H9 (cell line): ENCODE measurements around the gene ADISSP. TPM values are rescaled to one million over a fixed set of nuclear protein-coding genes. Genes with fewer than 3 reads are reported as not detected.

Experiments
- DNase-seq: peaks from one replicate; pipeline ENCODE4 v3.0.0-alpha.2; 2017
- H2AFZ ChIP-seq: one replicate; pipeline ENCODE4 v1.6.1; 2013; ENCODE audit warnings: mild to moderate bottlenecking, low read length, control low read depth, moderate library complexity
- H2AK5ac ChIP-seq: 2 replicates; pipeline ENCODE4 v1.6.1; 2013; ENCODE audit warnings: low read length, control low read depth, mixed read lengths; ENCODE audit not compliant: insufficient read length
- H2BK120ac ChIP-seq: one replicate; pipeline ENCODE4 v1.6.1; 2013; ENCODE audit warnings: low read depth, mild to moderate bottlenecking, low read length, control low read depth, inconsistent platforms; ENCODE audit not compliant: poor library complexity, severe bottlenecking
- H2BK12ac ChIP-seq: 2 replicates; pipeline ENCODE4 v1.6.1; 2013; ENCODE audit warnings: low read length, control low read depth, mixed read lengths, low read depth; ENCODE audit not compliant: insufficient read length
- H2BK15ac ChIP-seq: 2 replicates; pipeline ENCODE4 v1.6.1; 2013; ENCODE audit warnings: low read depth, low read length, control low read depth
- H2BK20ac ChIP-seq: one replicate; pipeline ENCODE4 v1.6.1; 2013; ENCODE audit warnings: low read depth, mild to moderate bottlenecking, low read length, control low read depth, inconsistent platforms; ENCODE audit not compliant: poor library complexity, severe bottlenecking
- H2BK5ac ChIP-seq: 2 replicates; pipeline ENCODE4 v1.6.1; 2013; ENCODE audit warnings: low read length, control low read depth, mixed read lengths; ENCODE audit not compliant: insufficient read length
- H3K14ac ChIP-seq: 2 replicates; pipeline ENCODE4 v1.6.1; 2013; ENCODE audit warnings: low read length, control low read depth; ENCODE audit not compliant: insufficient read depth
- H3K18ac ChIP-seq: 2 replicates; pipeline ENCODE4 v1.6.1; 2013; ENCODE audit warnings: low read depth, mild to moderate bottlenecking, mixed read lengths, low read length, control low read depth; ENCODE audit not compliant: insufficient read length
- H3K23ac ChIP-seq: 2 replicates; pipeline ENCODE4 v1.6.1; 2013; ENCODE audit warnings: low read length, control low read depth, mixed read lengths, low read depth; ENCODE audit not compliant: insufficient read length
- H3K23me2 ChIP-seq: 2 replicates; pipeline ENCODE4 v1.6.1; 2013; ENCODE audit warnings: low read depth, mild to moderate bottlenecking, mixed read lengths, low read length, control low read depth; ENCODE audit not compliant: insufficient read length, poor library complexity, severe bottlenecking
- H3K27ac ChIP-seq: 2 replicates; pipeline ENCODE4 v1.5.1; 2013; ENCODE audit warnings: low read length, control low read depth, mixed read lengths, low read depth; ENCODE audit not compliant: insufficient read length
- H3K27me3 ChIP-seq: 2 replicates; pipeline ENCODE4 v1.6.1; 2013; ENCODE audit warnings: low read length, control low read depth, inconsistent platforms; ENCODE audit not compliant: insufficient read depth
- H3K4ac ChIP-seq: 2 replicates; pipeline ENCODE4 v1.6.1; 2013; ENCODE audit warnings: low read depth, mild to moderate bottlenecking, control low read depth, inconsistent platforms, low read length, moderate library complexity
- H3K4me1 ChIP-seq: 2 replicates; pipeline ENCODE4 v1.6.1; 2013; ENCODE audit warnings: low read length, control low read depth, inconsistent platforms; ENCODE audit not compliant: insufficient read depth
- H3K4me2 ChIP-seq: 2 replicates; pipeline ENCODE4 v1.6.1; 2013; ENCODE audit warnings: low read length, control low read depth, mixed read lengths; ENCODE audit not compliant: insufficient read length, insufficient read depth
- H3K56ac ChIP-seq: 2 replicates; pipeline ENCODE4 v1.6.1; 2013; ENCODE audit warnings: low read depth, mild to moderate bottlenecking, mixed read lengths, low read length, control low read depth; ENCODE audit not compliant: insufficient read length
- H3K79me1 ChIP-seq: 2 replicates; pipeline ENCODE4 v1.6.1; 2013; ENCODE audit warnings: low read depth, mild to moderate bottlenecking, moderate library complexity, low read length, control low read depth, inconsistent platforms; ENCODE audit not compliant: insufficient read depth, poor library complexity, severe bottlenecking
- H3K79me2 ChIP-seq: 2 replicates; pipeline ENCODE4 v1.6.1; 2013; ENCODE audit warnings: low read length, control low read depth, inconsistent platforms; ENCODE audit not compliant: insufficient read depth
- H3K9ac ChIP-seq: 2 replicates; pipeline ENCODE4 v1.6.1; 2013; ENCODE audit warnings: low read length, control low read depth, mixed read lengths; ENCODE audit not compliant: insufficient read length; ENCODE audit errors: extremely low read depth
- H3K9me3 ChIP-seq: one replicate; pipeline ENCODE4 v1.6.1; 2013; ENCODE audit warnings: low read depth, low read length, inconsistent platforms; ENCODE audit not compliant: control insufficient read depth
- H3T11ph ChIP-seq: one replicate; pipeline ENCODE4 v1.6.1; 2013; ENCODE audit warnings: mild to moderate bottlenecking, low read length, control low read depth, inconsistent platforms
- H4K20me1 ChIP-seq: one replicate; pipeline ENCODE4 v1.6.1; 2013; ENCODE audit not compliant: control insufficient read depth, insufficient read length, insufficient read depth
- H4K5ac ChIP-seq: 2 replicates; pipeline ENCODE4 v1.6.1; 2013; ENCODE audit warnings: low read depth, mild to moderate bottlenecking, mixed read lengths, low read length, control low read depth; ENCODE audit not compliant: insufficient read length
- H4K8ac ChIP-seq: replicated peaks from 2 replicates; pipeline ENCODE4 v1.6.1; 2013; ENCODE audit warnings: low read length, control low read depth, mixed read lengths, low read depth; ENCODE audit not compliant: insufficient read length
- H4K91ac ChIP-seq: 2 replicates; pipeline ENCODE4 v1.6.1; 2013; ENCODE audit warnings: low read depth, mild to moderate bottlenecking, moderate library complexity, mixed read lengths, low read length, control low read depth; ENCODE audit not compliant: insufficient read length
- H3K27ac Mint-ChIP-seq, 3 experiments: 2 replicates in 2 of 3; 3 replicates in 1 of 3; pipeline ENCODE4 v1.8.0; 2020 to 2021; ENCODE audit warnings: mixed read lengths in 3 of 3, mild to moderate bottlenecking in 1 of 3, moderate library complexity in 1 of 3
- H3K27me3 Mint-ChIP-seq: 2 replicates; pipeline ENCODE4 v1.8.0; 2021; ENCODE audit warnings: low read depth, mild to moderate bottlenecking, moderate library complexity, mixed read lengths
- H3K36me3 Mint-ChIP-seq, 3 experiments: 2 replicates in 2 of 3; 3 replicates in 1 of 3; pipeline ENCODE4 v1.8.0; 2020 to 2021; ENCODE audit warnings: low read depth in 3 of 3, mixed read lengths in 3 of 3; ENCODE audit not compliant: insufficient read depth in 1 of 3
- H3K4me1 Mint-ChIP-seq, 2 experiments: 2 replicates each; pipeline ENCODE4 v1.8.0; 2020; ENCODE audit warnings: mixed read lengths in 2 of 2
- H3K4me3 Mint-ChIP-seq, 2 experiments: 2 replicates in 1 of 2; 3 replicates in 1 of 2; pipeline ENCODE4 v1.8.0; 2020 to 2021; ENCODE audit warnings: mild to moderate bottlenecking in 2 of 2, mixed read lengths in 2 of 2, moderate library complexity in 1 of 2
- H3K9me3 Mint-ChIP-seq, 2 experiments: 2 replicates in 1 of 2; 3 replicates in 1 of 2; pipeline ENCODE4 v1.8.0; 2020; ENCODE audit warnings: mild to moderate bottlenecking in 2 of 2, mixed read lengths in 2 of 2, moderate library complexity in 1 of 2
- WGBS: extraction: QIAGEN DNeasy Blood & Tissue Kit; methylation state at CpG from one replicate; pipeline ENCODE4 v1.1.7; 2013; ENCODE audit warnings: missing lambda C conversion rate, low lambda C conversion rate, mixed read lengths; ENCODE audit not compliant: insufficient read length; ENCODE audit errors: extremely low coverage; 5-methylcytosine and 5-hydroxymethylcytosine counted together
- total RNA-seq: library from RNA; stranded (reverse); gene quantifications from 2 replicates; pipeline ENCODE4 v1.2.1, GENCODE V29; 2021
- TF ChIP-seq, protein P1 (sequence below): fragments of 200-600 bp; sonication (generic); conservative IDR thresholded peaks from 3 replicates; pipeline ENCODE4 v1.8.0; 2021; ENCODE audit warnings: antibody characterized with exemption, mild to moderate bottlenecking

The ADISSP gene
- total RNA-seq, 1 experiment from 2014 or later, result 80.9 TPM

DNA sequence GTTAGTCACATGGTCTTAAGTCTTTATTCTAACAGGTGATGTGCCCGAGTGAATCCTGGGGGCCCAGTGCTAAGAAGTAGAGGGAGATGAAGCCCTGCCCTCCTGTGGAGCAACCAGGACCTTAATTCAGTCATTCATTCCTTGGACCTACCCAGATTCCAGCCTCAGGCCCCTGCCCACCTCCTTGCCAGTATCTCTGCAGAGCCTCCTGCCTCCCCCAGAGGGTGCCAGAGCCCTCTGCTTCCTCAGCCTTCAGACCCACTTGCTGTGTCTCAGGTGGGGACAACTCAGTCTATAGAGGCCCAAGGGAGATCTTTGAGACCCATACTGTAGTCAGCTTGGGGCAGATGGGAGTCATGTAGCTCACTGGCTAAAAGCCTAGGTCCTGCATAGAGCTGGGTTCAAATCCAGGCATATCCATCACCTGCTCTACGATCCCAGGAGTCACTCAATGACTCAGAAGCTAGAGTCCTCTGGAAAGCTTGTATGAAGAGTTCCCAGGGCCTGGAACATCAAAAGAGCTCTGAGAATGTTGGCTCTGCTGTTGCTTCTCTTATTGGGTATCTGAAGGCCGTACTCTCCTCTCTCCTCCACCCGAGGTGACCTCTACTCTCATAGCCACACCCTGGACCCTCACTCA lies 51.2 kb downstream of the ADISSP start:
- Histone ChIP-seq H4K5ac (no peak overlapping the region), H3K79me2 (no peaks in the 10 kb centered on the region), H3K56ac (no peak overlapping the region), H2BK15ac (no peak overlapping the region; the same call in 1 of the 2 replicates), H2BK12ac (no peak overlapping the region), H4K20me1 (no peaks in the 10 kb centered on the region), H3K23me2 (no peaks in the 10 kb centered on the region), H2AFZ (no peak overlapping the region), H3K23ac (no peak overlapping the region), H4K8ac (no peak overlapping the region), H4K91ac (no peak overlapping the region), H3K9me3 (no peaks in the 10 kb centered on the region), H2AK5ac (peak overlapping the region; percentile 54), H3K4ac (no peak overlapping the region), H2BK20ac (no peak overlapping the region), H3K4me1 (no peaks in the 10 kb centered on the region), H3K79me1 (no peaks in the 10 kb centered on the region), H3K27me3 (no peaks in the 10 kb centered on the region; the same call in 1 of the 2 replicates), H3K27ac (no peak overlapping the region), H3K9ac (no peak overlapping the region), H3K14ac (no peak overlapping the region), H3K4me2 (no peak overlapping the region), H3K18ac (no peak overlapping the region), H3T11ph (no peak overlapping the region), H2BK5ac (no peak overlapping the region), H2BK120ac (no peak overlapping the region)
- no peak overlapping the region for H3K27ac Mint-ChIP-seq
- H3K36me3 Mint-ChIP-seq, result no peaks in the 10 kb centered on the region
- peaks cover 3% of the 10 kb centered on the region for H3K27me3 Mint-ChIP-seq
- no CpG with 5 or more reads among the region's 4 CpGs for WGBS
- TF ChIP-seq, protein P1, sequence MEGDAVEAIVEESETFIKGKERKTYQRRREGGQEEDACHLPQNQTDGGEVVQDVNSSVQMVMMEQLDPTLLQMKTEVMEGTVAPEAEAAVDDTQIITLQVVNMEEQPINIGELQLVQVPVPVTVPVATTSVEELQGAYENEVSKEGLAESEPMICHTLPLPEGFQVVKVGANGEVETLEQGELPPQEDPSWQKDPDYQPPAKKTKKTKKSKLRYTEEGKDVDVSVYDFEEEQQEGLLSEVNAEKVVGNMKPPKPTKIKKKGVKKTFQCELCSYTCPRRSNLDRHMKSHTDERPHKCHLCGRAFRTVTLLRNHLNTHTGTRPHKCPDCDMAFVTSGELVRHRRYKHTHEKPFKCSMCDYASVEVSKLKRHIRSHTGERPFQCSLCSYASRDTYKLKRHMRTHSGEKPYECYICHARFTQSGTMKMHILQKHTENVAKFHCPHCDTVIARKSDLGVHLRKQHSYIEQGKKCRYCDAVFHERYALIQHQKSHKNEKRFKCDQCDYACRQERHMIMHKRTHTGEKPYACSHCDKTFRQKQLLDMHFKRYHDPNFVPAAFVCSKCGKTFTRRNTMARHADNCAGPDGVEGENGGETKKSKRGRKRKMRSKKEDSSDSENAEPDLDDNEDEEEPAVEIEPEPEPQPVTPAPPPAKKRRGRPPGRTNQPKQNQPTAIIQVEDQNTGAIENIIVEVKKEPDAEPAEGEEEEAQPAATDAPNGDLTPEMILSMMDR, result peak; percentile 94
- no peaks in the 10 kb centered on the region for H3K9me3 Mint-ChIP-seq
- H3K4me3 Mint-ChIP-seq, result no peak overlapping the region; a peak in 1 of 5 replicates
- peak; percentile 79 for DNase-seq
- peaks cover 6 to 8% of the 10 kb centered on the region in 2 experiments for H3K4me1 Mint-ChIP-seq
